GM23248 (cell line): ENCODE results near the gene KCND2.

Source experiments
- EZH2 ChIP-seq: fragments of 200-600 bp; sonication (generic); IDR thresholded peaks from 2 replicates; pipeline ENCODE4 v1.6.1; 2018; ENCODE audit warnings: antibody characterized with exemption, mild to moderate bottlenecking; ENCODE audit not compliant: insufficient read depth, poor library complexity, severe bottlenecking
- EZH2phosphoT487 ChIP-seq: fragments of 200-600 bp; sonication (generic); IDR thresholded peaks from 2 replicates; pipeline ENCODE4 v1.6.1; 2018; ENCODE audit warnings: antibody characterized with exemption, moderate library complexity, mild to moderate bottlenecking, low read depth; ENCODE audit not compliant: insufficient read depth

DNA sequence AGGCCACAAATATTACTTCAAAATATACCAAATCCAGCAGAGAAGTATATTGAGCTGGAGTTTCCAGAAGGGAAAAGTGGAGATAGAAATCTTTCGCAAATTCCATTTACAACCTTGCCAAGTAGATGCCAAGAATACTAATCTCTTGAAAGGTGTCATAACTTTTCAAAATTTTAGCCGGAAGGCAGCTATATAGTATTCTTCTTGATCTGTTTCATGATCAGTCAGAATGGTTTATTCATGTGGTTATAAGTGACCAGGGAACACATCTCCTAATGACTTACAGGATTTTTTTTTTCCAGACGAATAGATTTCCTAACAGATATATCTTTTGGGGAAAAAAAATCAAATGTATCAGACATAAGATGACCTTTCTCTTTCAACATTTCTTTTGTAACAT lies 314.3 kb downstream of the KCND2 start:
- TF ChIP-seq EZH2 (no peak), EZH2phosphoT487 (no peak)
